Spinal cord (tissue), 10 donors: ENCODE data around the gene TMEM140. TPM values are rescaled to one million over a fixed set of nuclear protein-coding genes. Genes with fewer than 3 reads are reported as not detected.

Experiments used
- DNase-seq, 6 donors: peaks; one replicate each; pipeline versions ENCODE4 v3.0.0 to v3.0.0-alpha.2; 2013 to 2015; ENCODE audit warnings: low spot score in 6 of 6, low read depth in 4 of 6
- H3K27ac ChIP-seq: one replicate; pipeline ENCODE4 v1.5.1; 2013; ENCODE audit warnings: low read depth, low read length, control low read depth
- H3K27me3 ChIP-seq: one replicate; pipeline ENCODE4 v1.6.1; 2013; ENCODE audit warnings: low read length; ENCODE audit not compliant: control insufficient read depth, insufficient read depth
- H3K36me3 ChIP-seq: one replicate; pipeline ENCODE4 v1.6.1; 2013; ENCODE audit warnings: low read length; ENCODE audit not compliant: control insufficient read depth, insufficient read depth
- H3K4me1 ChIP-seq: one replicate; pipeline ENCODE4 v1.6.1; 2013; ENCODE audit warnings: low read length; ENCODE audit not compliant: control insufficient read depth, insufficient read depth
- H3K4me3 ChIP-seq: one replicate; pipeline ENCODE4 v1.5.1; 2013; ENCODE audit warnings: low read depth, low read length, control low read depth
- H3K9me3 ChIP-seq: one replicate; pipeline ENCODE4 v1.6.1; 2013; ENCODE audit warnings: low read length; ENCODE audit not compliant: control insufficient read depth, insufficient read depth
- WGBS: methylation state at CpG from one replicate; pipeline ENCODE4 v1.1.5; 2013; ENCODE audit warnings: missing lambda C conversion rate; ENCODE audit not compliant: insufficient coverage; 5-methylcytosine and 5-hydroxymethylcytosine counted together
- polyA plus RNA-seq, 2 donors: library from polyadenylated mRNA; unstranded; fragments of 120-200 nt; gene quantifications; one replicate each; pipeline ENCODE4 v1.2.1, GENCODE V29; 2013; ENCODE audit not compliant: insufficient read length in 2 of 2
- total RNA-seq, 2 donors: library from RNA; depleted of rRNA in 1 of 2; stranded (reverse); fragments of 120-200 nt in 1 of 2; fragments of >200 nt in 1 of 2; gene quantifications; one replicate each; pipeline versions ENCODE4 v1.2.3 to v1.2.4, GENCODE V29; 2013 to 2014
- donor health status: healthy.

TMEM140 gene
- total and polyA plus RNA-seq, 4 donors, result 3.0 to 11.2 (median 7.0) TPM

DNA sequence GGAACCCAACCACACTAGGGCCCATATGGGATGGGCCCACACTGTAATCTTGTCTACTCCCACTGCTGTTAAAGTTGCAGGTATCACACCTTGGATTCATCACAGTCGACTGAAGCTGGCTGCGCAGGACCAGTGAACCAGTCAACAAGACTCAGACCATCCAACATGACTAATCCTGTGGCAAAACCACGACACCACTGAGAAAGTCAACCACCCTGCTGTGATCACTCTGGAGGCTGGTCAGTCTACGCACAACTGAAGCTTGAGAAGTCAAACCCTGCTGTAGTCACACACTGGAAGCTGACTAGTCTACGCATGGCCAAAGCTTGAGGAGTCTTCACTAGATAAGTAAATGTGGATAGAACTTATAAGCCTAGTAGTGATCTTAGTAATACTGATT is 32.2 kb downstream of the TMEM140 start:
- H3K9me3 ChIP-seq, result peaks cover 6% of the 10 kb centered on the region
- H3K27me3 ChIP-seq, result no peaks in the 10 kb centered on the region
- H3K36me3 ChIP-seq, result peaks cover 25% of the 10 kb centered on the region
- DNase-seq, result no peak
- H3K4me1 ChIP-seq, result no peaks in the 10 kb centered on the region
- WGBS, result 98% methylated on average over 4 of the region's 5 CpGs
- H3K27ac ChIP-seq, result no peak overlapping the region
- H3K4me3 ChIP-seq, result no peak overlapping the region

DNA sequence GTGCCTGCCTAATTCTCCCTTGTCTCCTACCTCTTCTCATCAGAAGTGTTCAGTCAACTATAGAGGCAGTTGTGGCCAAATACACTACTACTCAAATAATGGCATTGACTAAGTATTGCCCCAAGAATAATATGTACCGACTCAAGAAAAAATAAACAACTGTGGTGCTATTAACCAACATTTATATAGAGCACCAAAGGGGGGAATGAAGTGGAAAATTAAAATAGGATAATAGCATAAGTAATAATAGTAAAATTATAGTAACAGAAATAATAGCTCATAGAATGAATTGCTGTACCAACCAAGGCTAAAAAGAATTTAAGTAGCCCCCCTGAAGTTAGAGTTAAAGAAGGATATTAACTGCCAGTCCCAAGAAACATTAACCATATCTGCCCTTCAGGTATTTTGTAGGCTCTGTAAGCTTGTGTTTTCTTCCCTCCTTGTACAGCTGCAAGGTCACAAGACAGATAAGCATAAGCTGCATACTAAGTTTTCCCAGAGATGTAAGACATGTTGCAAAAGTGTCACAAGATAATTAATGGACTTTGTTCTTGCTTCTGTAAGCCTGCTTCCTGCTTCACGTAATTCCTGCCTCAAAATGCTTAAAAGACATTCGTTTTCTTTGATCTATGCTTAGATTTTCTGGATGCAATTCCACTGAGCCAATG is 33.5 kb downstream of the TMEM140 start:
- H3K27ac ChIP-seq, result no peak overlapping the region
- no peak for DNase-seq
- H3K36me3 ChIP-seq, result peaks cover 38% of the 10 kb centered on the region
- no peaks in the 10 kb centered on the region for H3K4me1 ChIP-seq
- WGBS, result 93% methylated on average over 2 of the region's 3 CpGs
- no peaks in the 10 kb centered on the region for H3K27me3 ChIP-seq
- H3K4me3 ChIP-seq, result no peak overlapping the region
- H3K9me3 ChIP-seq, result peaks cover 6% of the 10 kb centered on the region

DNA sequence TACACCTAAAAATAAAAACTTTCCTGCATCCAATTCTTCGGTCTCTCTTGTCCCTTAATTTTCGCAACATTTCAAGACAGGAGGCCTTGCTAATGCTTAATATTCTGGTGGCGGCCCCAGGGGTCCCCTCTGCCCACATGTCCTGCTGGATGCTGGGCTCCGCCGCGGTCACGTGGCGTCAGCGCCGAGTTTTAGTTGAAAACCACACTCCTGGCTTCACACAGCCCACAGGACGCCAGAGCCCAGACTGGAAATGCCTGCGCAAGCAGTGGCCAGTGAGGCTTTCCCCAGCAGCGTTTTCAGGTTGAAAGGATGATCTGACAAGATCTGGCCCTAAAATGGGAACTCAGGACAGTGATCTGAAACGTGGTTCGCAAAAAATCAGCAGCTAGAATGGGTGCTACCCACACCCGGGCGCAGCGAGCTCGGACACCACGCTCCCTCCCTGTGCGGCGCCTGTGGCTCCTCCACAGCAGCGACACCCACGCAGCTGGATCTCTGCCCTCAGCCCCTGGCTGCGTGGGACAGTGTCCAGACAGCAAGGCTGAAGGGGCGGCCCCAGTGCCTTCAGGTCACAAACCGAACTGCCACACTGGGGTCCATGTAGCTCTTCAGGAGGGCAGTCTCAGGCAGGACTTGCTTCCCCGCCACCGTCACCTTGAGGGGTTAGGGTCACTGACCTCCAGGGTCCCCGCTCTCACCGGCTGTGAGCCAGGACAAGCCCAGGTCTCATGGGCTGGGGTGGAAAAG is 34.2 kb downstream of the TMEM140 start:
- WGBS, result 96% methylated on average over 29 of the region's 31 CpGs

DNA sequence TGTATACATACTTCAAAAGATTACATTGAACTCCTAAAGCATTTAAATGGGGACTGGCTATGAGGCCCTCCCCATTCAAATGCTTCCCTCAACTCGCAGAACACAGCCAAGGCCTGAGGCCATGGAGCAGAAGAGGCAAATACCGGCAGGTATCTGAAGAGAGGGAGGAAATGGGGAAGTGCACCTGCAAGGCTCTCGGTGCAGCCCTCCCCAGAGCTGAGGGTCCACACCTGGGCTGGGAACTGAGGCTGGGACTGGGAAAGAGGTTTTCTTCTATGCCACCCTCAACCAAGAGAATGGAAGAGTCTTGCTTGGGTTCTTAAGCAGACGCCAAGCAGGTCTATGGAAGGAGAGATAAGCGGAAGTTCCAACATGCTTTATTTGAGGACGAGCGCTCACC is 35.6 kb downstream of the TMEM140 start:
- no peaks in the 10 kb centered on the region for H3K4me1 ChIP-seq
- no peak for DNase-seq
- H3K4me3 ChIP-seq, result no peak overlapping the region
- WGBS, result 92% methylated on average over 2 of the region's 7 CpGs
- H3K36me3 ChIP-seq, result peaks cover 58% of the 10 kb centered on the region
- H3K27me3 ChIP-seq, result no peaks in the 10 kb centered on the region
- H3K27ac ChIP-seq, result no peak overlapping the region
- H3K9me3 ChIP-seq, result peaks cover 6% of the 10 kb centered on the region

More for the DNA sequence above, 34.2 kb downstream of the TMEM140 start:
- Histone ChIP-seq H3K4me3 (no peak overlapping the region), H3K9me3 (peaks cover 6% of the 10 kb centered on the region), H3K27me3 (no peaks in the 10 kb centered on the region), H3K4me1 (no peaks in the 10 kb centered on the region), H3K36me3 (peaks cover 45% of the 10 kb centered on the region), H3K27ac (no peak overlapping the region)
- DNase-seq, result no peak

DNA sequence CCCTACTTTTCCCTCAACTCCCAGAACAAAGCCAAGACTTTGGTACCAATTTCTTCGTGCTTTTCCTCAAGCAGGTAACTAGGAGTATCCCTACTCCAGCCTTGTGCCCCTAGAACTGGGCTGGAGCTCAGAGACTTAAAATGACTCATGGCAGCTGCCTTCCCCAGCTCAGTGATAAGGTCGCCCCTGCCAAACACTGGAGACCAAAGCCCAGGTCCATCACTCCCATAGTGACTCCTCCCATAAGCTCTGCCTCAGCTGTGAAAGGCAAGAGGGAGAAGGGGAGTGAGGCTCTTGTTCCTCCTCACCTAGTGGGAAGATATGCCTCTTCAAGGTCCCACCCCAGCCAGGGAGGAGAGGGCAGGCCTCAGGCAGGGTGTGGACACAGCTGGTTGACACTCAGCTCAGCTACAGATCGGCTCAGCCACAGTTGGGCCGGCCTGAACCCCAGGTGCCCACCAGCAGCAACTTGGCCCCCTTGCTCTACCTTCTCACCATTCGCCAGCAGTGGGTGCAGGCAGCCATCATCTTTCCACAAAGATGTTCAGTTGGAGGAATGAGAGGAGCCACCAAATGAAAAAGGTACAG is 36.5 kb downstream of the TMEM140 start:
- H3K27ac ChIP-seq, result no peak overlapping the region
- peaks cover 6% of the 10 kb centered on the region for H3K9me3 ChIP-seq
- DNase-seq, result no peak
- no peaks in the 10 kb centered on the region for H3K27me3 ChIP-seq
- WGBS, result 93% methylated on average over 3 of the region's 5 CpGs
- no peak overlapping the region for H3K4me3 ChIP-seq
- peaks cover 66% of the 10 kb centered on the region for H3K36me3 ChIP-seq
- H3K4me1 ChIP-seq, result no peaks in the 10 kb centered on the region

DNA sequence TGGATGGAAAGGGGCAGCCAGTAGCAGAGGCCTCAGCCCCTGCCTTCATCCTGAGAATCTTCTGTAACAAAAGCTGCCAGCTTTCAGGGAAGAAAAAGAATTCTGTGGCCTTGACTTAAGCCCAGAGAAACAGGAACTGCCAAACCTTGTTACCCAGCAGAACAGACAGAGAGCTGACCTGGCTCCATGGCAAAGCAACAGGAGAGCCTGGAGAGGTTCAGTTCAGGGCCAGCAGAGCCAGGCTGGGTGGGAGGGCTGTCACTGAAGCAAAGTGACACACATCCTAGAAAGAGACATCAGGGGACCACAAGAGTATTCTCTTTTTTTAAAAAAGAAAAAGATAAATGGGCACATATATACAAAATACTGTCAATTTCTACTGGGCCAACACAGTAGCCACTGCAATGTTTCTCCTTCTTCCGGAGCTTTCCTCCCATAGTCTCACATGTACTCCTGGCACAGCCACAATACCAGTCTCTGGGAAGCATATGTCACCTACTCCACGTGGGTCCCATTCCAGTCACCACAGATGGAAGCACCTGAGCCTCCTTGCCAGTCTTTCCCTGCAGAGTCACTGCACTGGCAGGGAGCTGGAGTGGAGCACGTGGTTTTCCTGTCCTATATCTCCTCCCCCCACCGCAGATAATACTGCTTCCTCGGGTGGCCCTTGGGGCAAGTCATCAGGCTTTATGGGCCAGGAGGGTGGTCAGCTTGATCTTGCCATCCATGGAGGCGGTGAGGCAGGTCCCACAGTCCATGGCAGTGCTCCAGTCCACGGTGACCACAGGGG is 37.8 kb downstream of the TMEM140 start:
- H3K27me3 ChIP-seq, result no peaks in the 10 kb centered on the region
- WGBS, result 94% methylated on average over 5 of the region's 7 CpGs
- no peak for DNase-seq
- no peaks in the 10 kb centered on the region for H3K4me1 ChIP-seq
- no peak overlapping the region for H3K27ac ChIP-seq
- H3K4me3 ChIP-seq, result no peak overlapping the region
- peaks cover 66% of the 10 kb centered on the region for H3K36me3 ChIP-seq
- peaks cover 4% of the 10 kb centered on the region for H3K9me3 ChIP-seq

DNA sequence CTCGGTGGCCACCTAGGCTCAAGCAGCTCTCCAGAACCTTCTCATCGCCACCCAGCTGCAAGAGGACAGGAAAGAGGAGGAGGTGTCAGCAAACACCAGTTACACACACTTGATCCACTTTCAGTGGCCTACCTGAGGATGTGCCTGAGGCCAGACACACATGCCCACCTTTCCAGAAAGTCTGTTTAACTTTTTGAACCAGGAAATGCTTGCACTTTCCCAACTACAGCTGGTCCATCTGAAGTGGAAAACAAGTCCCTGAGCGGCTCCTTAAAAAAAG is 38.3 kb downstream of the TMEM140 start:
- DNase-seq, result no peak
- Histone ChIP-seq H3K36me3 (peaks cover 66% of the 10 kb centered on the region), H3K27me3 (no peaks in the 10 kb centered on the region), H3K9me3 (peaks cover 4% of the 10 kb centered on the region), H3K27ac (no peak overlapping the region), H3K4me3 (no peak overlapping the region), H3K4me1 (no peaks in the 10 kb centered on the region)
- WGBS, result 100% methylated on average over 3 of the region's 3 CpGs

DNA sequence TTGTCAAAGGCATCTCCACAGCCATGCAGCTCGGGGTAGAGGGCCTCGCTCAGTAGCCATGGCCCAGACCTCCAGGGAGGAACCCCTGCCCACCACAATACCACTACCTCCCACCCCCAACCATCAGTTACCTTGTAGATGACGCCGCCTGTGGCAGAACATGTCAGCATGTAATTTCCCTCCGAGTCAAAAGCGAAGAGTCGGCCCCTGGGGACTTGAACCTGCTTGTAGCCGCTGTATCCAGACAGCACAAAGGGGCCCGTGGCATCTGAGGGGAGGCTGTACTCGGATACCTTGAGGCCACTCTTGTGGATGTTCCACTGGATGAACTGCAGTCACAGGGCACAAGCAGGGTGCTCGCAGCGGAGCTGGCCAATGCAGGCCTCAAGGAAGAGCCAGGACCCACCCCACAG is 39.0 kb downstream of the TMEM140 start:
- Histone ChIP-seq H3K27me3 (no peaks in the 10 kb centered on the region), H3K27ac (no peak overlapping the region), H3K36me3 (peaks cover 66% of the 10 kb centered on the region), H3K4me1 (no peaks in the 10 kb centered on the region), H3K4me3 (no peak overlapping the region), H3K9me3 (peaks cover 4% of the 10 kb centered on the region)
- WGBS, result 89% methylated on average over 12 of the region's 12 CpGs
- DNase-seq, result no peak

DNA sequence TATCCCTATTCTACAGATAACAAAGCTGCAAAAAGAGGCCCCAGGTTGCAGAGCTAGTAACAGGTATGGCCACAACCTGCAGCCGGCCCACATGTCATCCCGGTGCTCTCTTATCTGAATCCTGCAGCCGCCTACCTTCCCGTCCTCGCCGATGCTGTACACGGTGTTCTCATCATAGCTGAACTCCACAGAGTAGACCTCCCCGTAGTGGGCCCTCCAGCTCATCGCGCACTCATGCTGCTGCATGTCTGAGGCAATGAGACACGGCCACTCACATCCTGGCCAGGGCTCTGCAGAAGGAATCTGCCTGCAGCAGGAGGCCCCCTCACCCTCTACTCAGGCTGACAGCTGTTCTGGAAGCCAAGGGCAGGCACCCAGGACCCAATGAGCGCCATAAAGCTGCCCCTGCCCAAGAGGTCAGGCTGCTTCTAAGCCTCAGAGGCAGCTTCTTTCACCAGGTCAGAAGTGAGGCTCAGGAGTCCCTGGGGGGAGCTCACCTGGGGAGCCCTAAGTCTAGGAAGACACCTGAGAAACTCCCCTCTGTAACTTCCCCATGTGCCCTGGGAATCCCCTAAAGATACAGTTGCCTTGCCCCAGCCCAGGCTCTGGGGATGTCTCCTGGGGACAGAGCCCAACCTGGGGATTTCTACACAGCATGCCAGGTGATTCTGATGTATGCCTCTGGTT is 40.6 kb downstream of the TMEM140 start:
- no peak overlapping the region for H3K27ac ChIP-seq
- no peaks in the 10 kb centered on the region for H3K4me1 ChIP-seq
- H3K4me3 ChIP-seq, result no peak overlapping the region
- DNase-seq, result no peak
- H3K27me3 ChIP-seq, result no peaks in the 10 kb centered on the region
- no peaks in the 10 kb centered on the region for H3K9me3 ChIP-seq
- WGBS, result 97% methylated on average over 12 of the region's 12 CpGs
- H3K36me3 ChIP-seq, result peaks cover 71% of the 10 kb centered on the region
